ENCODE results near the gene MSGN1.

DNA sequence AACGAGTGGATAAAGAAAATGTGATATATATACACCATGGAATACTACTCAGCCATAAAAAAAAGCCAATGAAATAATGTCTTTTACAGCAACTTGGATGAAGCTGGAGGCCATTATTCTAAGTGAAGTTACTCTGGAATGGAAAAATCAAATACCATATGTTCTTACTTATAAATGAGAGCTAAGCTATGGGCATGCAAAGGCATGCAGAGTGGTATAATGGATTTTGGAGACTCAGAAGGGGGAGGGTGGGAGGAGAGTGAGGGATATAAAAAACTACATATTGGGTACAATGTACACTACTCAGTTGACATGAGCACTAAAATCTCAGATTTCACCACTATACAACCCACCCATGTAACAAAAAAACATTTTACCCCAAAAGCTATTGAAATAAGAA lies 1.7 kb upstream of the MSGN1 start:
- TF ChIP-seq POLR2AphosphoS5 (IDR thresholded peaks at IDR 0.05) = no peak
- TF ChIP-seq EP300 (IDR thresholded peaks at IDR 0.05; ENCODE audit: low read depth) = no peak
- TF ChIP-seq, protein P1, sequence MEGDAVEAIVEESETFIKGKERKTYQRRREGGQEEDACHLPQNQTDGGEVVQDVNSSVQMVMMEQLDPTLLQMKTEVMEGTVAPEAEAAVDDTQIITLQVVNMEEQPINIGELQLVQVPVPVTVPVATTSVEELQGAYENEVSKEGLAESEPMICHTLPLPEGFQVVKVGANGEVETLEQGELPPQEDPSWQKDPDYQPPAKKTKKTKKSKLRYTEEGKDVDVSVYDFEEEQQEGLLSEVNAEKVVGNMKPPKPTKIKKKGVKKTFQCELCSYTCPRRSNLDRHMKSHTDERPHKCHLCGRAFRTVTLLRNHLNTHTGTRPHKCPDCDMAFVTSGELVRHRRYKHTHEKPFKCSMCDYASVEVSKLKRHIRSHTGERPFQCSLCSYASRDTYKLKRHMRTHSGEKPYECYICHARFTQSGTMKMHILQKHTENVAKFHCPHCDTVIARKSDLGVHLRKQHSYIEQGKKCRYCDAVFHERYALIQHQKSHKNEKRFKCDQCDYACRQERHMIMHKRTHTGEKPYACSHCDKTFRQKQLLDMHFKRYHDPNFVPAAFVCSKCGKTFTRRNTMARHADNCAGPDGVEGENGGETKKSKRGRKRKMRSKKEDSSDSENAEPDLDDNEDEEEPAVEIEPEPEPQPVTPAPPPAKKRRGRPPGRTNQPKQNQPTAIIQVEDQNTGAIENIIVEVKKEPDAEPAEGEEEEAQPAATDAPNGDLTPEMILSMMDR (IDR thresholded peaks at IDR 0.05) = no peak
- TF ChIP-seq POLR2A (IDR thresholded peaks at IDR 0.05) = no peak
